Muscle layer of duodenum (tissue), 2 donors: Measurements from ENCODE around the gene SH3BP2.
A peak's percentile ranks its signal among the peaks of the same experiment; 100 is the strongest.

Experiments
- H3K27ac ChIP-seq: one replicate; pipeline ENCODE4 v1.7.0; 2013; ENCODE audit warnings: mild to moderate bottlenecking, low read length
- H3K27me3 ChIP-seq: one replicate; pipeline ENCODE4 v1.7.0; 2013; ENCODE audit warnings: low read depth, mild to moderate bottlenecking, control low read depth, low read length
- H3K36me3 ChIP-seq, 2 donors: one replicate each; pipeline ENCODE4 v1.7.0; 2013; ENCODE audit warnings: low read length in 2 of 2, control low read depth in 1 of 2, mild to moderate bottlenecking in 1 of 2; ENCODE audit not compliant: insufficient read depth in 2 of 2, control insufficient read depth in 1 of 2
- H3K4me1 ChIP-seq, 2 donors: one replicate each; pipeline ENCODE4 v1.7.0; 2013; ENCODE audit warnings: low read length in 2 of 2, mild to moderate bottlenecking in 2 of 2, control low read depth in 1 of 2, moderate library complexity in 1 of 2; ENCODE audit not compliant: insufficient read depth in 2 of 2, control insufficient read depth in 1 of 2
- H3K4me3 ChIP-seq, 2 donors: one replicate each; pipeline ENCODE4 v1.7.0; 2013; ENCODE audit warnings: low read length in 2 of 2, low read depth in 1 of 2, mild to moderate bottlenecking in 1 of 2
- H3K9me3 ChIP-seq, 2 donors: one replicate each; pipeline ENCODE4 v1.7.0; 2013; ENCODE audit warnings: low read length in 2 of 2, control low read depth in 1 of 2, mild to moderate bottlenecking in 1 of 2; ENCODE audit not compliant: control insufficient read depth in 1 of 2
- donor health status: healthy.

Gene SH3BP2

GRCh38 chr4:2859514-2859913 lies 66.6 kb downstream of the SH3BP2 start:
- no peaks in the 10 kb centered on the region for H3K9me3 ChIP-seq
- peak overlapping the region; percentile 48 for H3K27ac ChIP-seq
- H3K4me1 ChIP-seq: peaks cover 33 to 70% of the 10 kb centered on the region in 2 donors
- H3K27me3 ChIP-seq: no peaks in the 10 kb centered on the region
- H3K36me3 ChIP-seq: no peaks in the 10 kb centered on the region
- no peak overlapping the region for H3K4me3 ChIP-seq

- H3K27ac ChIP-seq: peak overlapping the region; percentile 48
- H3K9me3 ChIP-seq: no peaks in the 10 kb centered on the region
- H3K27me3 ChIP-seq: no peaks in the 10 kb centered on the region
- peaks cover 33 to 73% of the 10 kb centered on the region in 2 donors for H3K4me1 ChIP-seq
- no peaks in the 10 kb centered on the region for H3K36me3 ChIP-seq
- H3K4me3 ChIP-seq: no peak overlapping the region
These were observed 67.8 kb downstream of the SH3BP2 start for GRCh38 chr4:2860391-2861348.

GRCh38 chr4:2861631-2862436 lies 68.9 kb downstream of the SH3BP2 start:
- Histone ChIP-seq H3K4me1 (peaks cover 33 to 82% of the 10 kb centered on the region in 2 donors), H3K36me3 (no peaks in the 10 kb centered on the region), H3K27me3 (no peaks in the 10 kb centered on the region), H3K4me3 (peak overlapping the region in 1 of 2 donors; percentile 3), H3K9me3 (no peaks in the 10 kb centered on the region), H3K27ac (peak overlapping the region; percentile 47)

GRCh38 chr4:2862528-2862927 lies 69.6 kb downstream of the SH3BP2 start:
- Histone ChIP-seq H3K36me3 (no peaks in the 10 kb centered on the region), H3K27ac (peak overlapping the region; percentile 47), H3K4me3 (no peak overlapping the region), H3K9me3 (no peaks in the 10 kb centered on the region), H3K4me1 (peaks cover 38 to 89% of the 10 kb centered on the region in 2 donors), H3K27me3 (no peaks in the 10 kb centered on the region)

- Histone ChIP-seq H3K36me3 (no peaks in the 10 kb centered on the region), H3K4me3 (no peak overlapping the region), H3K27me3 (no peaks in the 10 kb centered on the region), H3K9me3 (no peaks in the 10 kb centered on the region), H3K27ac (peak overlapping the region; percentile 11), H3K4me1 (peaks cover 41 to 90% of the 10 kb centered on the region in 2 donors)
These were observed 70.8 kb downstream of the SH3BP2 start for GRCh38 chr4:2863649-2864048.

GRCh38 chr4:2865196-2865780 lies 72.4 kb downstream of the SH3BP2 start:
- H3K4me1 ChIP-seq: peaks cover 41 to 91% of the 10 kb centered on the region in 2 donors
- no peak overlapping the region for H3K27ac ChIP-seq

GRCh38 chr4:2866160-2866861 lies 73.4 kb downstream of the SH3BP2 start:
- H3K27ac ChIP-seq: no peak overlapping the region
- peaks cover 37 to 88% of the 10 kb centered on the region in 2 donors for H3K4me1 ChIP-seq
- H3K27me3 ChIP-seq: no peaks in the 10 kb centered on the region
- H3K36me3 ChIP-seq: no peaks in the 10 kb centered on the region
- H3K9me3 ChIP-seq: no peaks in the 10 kb centered on the region
- H3K4me3 ChIP-seq: no peak overlapping the region

More at GRCh38 chr4:2865196-2865780, 72.4 kb downstream of the SH3BP2 start:
- H3K9me3 ChIP-seq: no peaks in the 10 kb centered on the region
- H3K4me3 ChIP-seq: no peak overlapping the region
- no peaks in the 10 kb centered on the region for H3K27me3 ChIP-seq
- H3K36me3 ChIP-seq: no peaks in the 10 kb centered on the region

GRCh38 chr4:2866891-2867290 lies 74.0 kb downstream of the SH3BP2 start:
- Histone ChIP-seq H3K36me3 (no peaks in the 10 kb centered on the region), H3K4me1 (peaks cover 36 to 83% of the 10 kb centered on the region in 2 donors), H3K27me3 (no peaks in the 10 kb centered on the region), H3K4me3 (no peak overlapping the region), H3K9me3 (no peaks in the 10 kb centered on the region), H3K27ac (no peak overlapping the region)

- H3K36me3 ChIP-seq: no peaks in the 10 kb centered on the region
- peak overlapping the region; percentile 7 to 41 for H3K4me3 ChIP-seq
- no peaks in the 10 kb centered on the region for H3K9me3 ChIP-seq
- peaks cover 27 to 72% of the 10 kb centered on the region in 2 donors for H3K4me1 ChIP-seq
- H3K27ac ChIP-seq: peak overlapping the region; percentile 10
- H3K27me3 ChIP-seq: no peaks in the 10 kb centered on the region
These were observed 75.0 kb downstream of the SH3BP2 start for GRCh38 chr4:2867758-2868491.

GRCh38 chr4:2868877-2869487 lies 76.1 kb downstream of the SH3BP2 start:
- H3K27ac ChIP-seq: peak overlapping the region; percentile 41
- peaks cover 32 to 79% of the 10 kb centered on the region in 2 donors for H3K4me1 ChIP-seq
- H3K27me3 ChIP-seq: no peaks in the 10 kb centered on the region
- H3K36me3 ChIP-seq: no peaks in the 10 kb centered on the region
- H3K4me3 ChIP-seq: peak overlapping the region; percentile 7 to 41
- H3K9me3 ChIP-seq: no peaks in the 10 kb centered on the region
